GM18909 (cell line): ENCODE measurements around the gene SUN3.

Experiments
- ATAC-seq: cut with Tn5 transposase; IDR thresholded peaks from one replicate; pipeline ENCODE4 v1.9.1; 2021; ENCODE audit warnings: mild to moderate bottlenecking; ENCODE audit not compliant: unreplicated experiment, poor library complexity

The SUN3 gene, protein sequence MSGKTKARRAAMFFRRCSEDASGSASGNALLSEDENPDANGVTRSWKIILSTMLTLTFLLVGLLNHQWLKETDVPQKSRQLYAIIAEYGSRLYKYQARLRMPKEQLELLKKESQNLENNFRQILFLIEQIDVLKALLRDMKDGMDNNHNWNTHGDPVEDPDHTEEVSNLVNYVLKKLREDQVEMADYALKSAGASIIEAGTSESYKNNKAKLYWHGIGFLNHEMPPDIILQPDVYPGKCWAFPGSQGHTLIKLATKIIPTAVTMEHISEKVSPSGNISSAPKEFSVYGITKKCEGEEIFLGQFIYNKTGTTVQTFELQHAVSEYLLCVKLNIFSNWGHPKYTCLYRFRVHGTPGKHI

DNA sequence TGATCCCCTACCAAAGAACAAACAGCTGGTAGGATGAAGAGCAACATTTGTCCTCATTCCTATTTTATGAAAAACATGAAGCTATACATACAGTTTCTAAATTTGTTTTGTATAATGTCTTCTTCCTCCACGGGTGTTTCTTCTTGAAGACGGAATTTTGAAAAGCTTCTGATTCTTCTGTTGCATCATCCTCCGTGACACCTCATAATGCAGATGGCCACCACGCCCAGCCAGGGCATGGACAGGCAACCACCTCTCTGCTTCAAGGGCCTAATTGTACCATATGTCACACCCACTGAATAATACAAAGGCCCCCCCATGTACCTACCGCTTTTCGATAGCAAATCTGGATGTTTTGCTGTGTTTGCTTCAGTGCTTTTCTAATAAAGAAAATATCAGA, at the start of gene SUN3:
Gene SUN3 (minus strand): TSS at position 170 of the 400 bp plus-strand sequence. CDS start 169 bp downstream, at position 1.
- no peak for ATAC-seq

DNA sequence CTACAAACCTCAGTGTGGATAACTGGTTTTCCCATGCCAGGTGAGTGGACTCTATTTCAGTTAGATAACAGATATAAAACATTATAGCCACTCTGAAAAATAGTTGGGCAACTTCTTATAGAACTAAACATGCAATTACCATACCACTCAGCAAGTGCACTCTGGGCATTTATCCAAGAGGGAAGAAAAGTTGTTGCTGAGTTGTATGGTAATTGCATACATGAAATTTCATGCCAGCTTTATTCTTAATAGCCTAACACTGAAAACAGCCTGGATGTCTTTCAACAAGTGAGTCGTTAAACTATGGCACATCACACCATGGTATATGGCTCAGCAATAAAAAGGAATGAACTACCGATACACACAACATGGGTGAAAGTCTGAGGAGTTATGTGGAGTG, 49.6 kb upstream of the SUN3 start:
- no peak for ATAC-seq

DNA sequence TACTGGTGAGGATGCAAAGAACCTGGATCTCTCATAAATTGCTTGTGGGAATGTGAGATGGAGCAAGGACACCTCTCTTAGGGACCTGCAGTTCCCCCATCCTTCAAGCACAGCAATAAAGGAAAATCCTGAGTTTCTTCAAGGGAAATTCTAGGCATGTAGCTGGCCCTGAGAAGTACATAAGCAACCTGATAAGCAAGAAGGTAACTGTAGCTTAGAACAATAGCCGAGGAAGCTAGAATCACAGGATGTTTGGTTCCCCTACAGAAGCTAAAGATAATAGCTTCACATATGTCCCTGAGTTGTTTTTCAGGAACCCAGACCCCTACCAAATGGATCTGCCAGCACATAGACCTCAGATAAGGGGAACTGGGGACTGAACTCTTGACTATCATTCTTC, 48.5 kb upstream of the SUN3 start:
- ATAC-seq: no peak

DNA sequence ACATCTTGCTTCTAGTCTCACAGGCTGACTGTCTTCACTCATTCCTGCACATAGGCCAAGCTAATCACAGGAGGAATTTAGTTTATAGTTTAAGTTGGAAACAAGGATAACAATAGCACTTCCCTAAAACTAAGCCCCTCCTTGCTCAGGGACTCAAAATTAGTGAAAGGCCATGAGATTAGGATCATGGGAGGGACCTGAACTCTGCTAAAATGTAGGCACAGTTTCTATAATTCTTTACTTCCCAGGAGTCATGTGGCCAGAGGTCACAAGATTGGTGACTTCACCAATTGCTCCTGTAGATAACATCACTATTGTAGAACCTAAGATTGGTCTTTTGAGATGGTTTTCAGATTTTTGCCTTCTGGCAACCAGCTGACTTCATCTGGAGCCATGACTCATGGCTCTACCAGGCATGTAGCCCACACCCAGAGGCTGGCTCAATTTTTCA, 45.3 kb upstream of the SUN3 start:
- ATAC-seq: no peak

DNA sequence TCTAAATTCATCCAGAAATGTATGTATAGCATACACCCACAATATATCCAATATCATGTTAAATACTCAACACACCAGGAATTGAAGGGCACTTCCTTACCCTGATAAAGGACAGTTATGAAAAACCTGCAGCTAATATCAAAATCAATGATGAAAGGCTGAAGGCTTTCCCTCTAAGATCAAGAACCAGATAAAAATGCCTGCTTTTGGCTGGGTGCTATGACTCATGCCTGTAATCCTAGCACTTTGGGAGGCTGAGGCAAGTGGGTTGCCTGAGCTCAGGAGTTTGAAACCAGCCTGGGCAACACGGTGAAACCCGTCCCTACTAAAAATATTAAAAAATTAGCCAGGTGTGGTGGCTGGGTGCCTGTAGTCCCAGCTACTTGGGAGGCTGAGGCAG, 38.6 kb upstream of the SUN3 start:
- no peak for ATAC-seq

DNA sequence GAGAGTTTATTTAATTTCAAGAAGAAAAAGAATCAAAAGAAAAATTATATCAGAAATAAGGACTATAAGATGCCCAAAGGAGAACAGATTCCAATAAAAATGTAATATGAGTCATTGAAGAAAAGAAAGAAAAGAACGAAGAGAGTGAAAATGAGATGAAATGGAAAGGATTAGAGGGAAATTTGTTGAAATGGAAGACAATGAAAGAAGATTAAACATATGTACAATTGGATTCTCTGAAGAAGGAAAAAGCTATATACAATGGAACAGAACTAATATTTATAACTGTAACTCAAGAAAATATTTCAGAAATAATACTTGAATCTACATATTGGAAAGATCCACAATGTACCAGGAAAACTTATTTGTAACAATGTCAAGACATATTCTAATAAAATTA, 35.1 kb upstream of the SUN3 start:
- no peak for ATAC-seq

DNA sequence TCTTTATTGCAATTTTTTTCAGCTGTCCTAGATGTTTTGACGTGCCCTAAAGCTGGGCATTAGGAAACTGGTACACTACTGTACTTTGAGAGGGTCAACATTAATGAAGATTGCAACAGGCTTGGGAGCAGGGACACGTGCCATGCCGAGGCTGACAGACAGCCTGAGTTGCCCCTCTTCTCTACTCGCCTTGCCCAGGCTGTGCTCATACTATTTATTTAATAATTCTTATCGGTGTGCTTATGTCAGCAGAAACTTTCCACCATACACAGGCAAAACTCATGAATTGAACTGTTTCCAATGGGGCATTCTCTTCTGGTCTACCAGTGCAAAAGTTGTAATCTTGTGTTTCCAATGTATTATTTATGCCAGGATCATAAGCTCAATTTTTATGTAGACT, 30.8 kb upstream of the SUN3 start:
- no peak for ATAC-seq

DNA sequence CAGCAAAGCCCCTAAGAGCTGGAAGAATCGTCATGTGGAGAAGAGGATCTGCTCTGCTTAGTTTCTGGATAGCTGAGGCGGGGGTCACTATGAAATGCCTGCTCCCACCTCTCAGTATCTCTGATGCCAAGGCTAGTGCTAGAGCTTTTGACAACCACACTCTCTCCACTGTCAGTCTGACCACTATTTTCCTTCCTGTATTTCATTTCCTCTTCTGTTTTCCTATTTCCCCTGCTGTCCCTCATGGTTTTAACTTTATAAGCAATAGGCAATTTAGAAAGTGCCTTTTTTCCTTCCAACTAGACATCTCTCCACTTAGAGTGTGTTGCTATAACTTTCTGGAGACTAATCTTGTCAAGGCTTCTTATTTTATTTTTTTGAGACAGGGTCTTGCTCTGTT, 30.1 kb upstream of the SUN3 start:
- ATAC-seq: no peak

DNA sequence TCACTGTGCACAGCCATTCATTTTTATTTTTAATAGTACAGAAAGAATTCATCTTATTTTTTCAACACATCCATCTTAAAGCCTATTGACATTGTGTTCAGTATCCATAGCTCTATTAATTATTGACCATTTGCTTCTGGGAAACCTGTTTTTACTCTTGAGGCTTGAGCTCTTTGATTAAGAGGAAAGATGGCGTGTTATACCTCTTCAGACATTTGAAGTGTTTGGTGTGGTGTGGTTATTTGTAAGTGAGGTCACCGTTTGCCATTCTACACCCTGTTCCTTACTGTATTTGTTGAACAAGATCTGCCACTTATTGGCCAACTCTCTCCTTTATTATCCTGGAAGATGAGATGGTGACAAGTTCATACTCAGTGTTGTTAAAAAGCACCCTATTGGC, 24.8 kb upstream of the SUN3 start:
- ATAC-seq: no peak

DNA sequence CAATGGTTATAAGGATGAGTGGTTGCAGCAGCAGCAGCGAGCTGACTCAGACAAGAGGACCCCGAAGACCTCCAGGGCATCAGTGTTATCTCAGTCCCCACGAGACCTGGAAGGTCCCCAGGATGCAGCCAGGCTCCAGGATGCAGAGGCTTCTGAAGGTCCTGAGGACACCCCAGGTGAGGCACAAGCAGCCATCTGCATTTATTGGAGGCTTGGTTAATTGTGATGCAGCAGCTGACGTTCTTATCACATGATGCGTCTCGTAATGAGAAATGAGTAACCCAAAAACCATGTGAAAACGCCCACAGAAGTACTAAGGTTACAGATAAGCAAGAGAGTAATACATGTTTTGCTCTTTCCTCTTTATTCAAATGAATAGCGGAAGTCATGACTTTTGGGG, 23.8 kb upstream of the SUN3 start:
- ATAC-seq: no peak

DNA sequence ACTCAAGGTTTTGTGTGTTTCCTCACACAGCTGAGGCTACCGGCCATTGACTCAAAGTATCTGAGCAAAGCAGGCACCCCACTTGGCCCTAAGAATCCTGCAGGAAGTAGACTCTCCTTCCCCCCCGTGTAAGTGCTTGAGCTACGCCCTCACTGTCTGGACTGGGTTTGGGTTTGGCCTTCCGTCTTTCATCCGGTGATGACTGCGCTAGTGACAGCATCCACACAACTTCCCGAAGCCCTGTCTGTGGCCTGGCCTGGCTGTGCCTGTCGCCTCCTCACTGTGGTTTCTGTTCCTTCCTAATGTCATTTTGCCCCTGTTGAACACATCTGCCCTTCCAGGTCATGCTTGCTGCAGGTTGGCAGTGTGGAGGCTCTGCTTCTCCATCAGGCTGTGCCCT, 20.9 kb upstream of the SUN3 start:
- no peak for ATAC-seq

DNA sequence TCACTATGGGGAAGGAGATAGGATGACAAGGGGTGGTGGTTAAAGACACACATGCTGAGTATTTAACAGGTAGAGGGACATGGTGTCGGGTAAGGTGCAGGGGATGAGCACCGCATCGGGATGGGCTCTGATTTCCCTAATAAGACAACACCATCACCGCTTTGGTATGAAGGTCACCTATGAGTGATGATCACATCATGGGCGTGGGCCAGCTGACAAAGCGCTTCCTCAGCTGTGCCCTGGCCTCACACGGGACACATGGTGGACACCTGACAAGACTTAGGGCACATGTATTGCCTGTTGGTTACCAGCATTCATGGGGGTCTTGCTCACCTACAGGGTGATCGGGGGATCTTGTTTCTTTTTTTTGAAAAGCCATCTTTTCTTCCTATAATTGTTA, 19.2 kb upstream of the SUN3 start:
- no peak for ATAC-seq

DNA sequence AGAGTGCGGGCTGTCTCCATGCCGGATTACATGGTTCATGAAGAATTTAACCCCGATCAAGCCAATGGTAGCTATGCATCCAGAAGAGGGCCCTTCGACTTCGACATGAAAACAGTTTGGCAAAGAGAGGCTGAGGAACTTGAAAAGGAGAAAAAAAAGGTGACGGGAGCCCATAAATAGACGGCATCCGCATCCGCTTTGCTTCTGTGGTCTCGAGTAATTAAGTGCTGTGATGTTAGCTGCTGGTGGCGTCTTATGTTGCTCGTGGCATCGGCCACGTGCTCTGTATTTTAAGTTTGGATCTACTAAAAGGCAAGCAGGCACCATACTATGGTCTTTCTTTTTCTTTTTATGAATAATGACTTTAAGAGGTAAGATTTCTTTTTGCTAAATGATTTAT, 17.6 kb upstream of the SUN3 start:
- no peak for ATAC-seq

DNA sequence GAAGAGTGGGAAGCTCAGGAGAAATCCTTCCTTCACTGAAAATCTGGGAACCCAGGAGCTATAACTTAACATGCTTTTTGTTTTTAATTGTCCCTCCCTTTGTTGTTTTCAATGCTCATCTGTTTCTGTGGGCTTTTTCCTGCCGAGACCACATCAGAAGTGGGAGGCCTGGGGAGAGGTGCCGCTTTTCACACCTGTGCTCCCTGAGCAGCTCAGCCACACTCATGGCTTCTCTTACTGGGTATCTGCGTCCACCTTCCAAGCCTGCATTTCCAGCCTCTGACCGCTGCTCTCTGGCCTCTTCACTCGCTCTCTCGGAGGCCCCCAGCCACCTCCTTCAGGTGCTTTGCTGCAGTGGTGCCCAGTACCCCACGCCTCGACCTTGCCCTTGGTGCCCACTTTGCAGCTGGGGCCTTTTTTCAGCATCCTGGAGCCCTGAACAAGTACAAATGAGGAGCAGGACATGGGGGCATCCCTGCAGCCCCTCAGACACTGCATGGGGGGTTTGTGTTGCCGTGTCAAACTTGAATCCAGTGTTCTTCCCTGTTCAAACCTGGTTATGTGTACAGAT, 16.4 kb upstream of the SUN3 start:
- ATAC-seq: no peak

DNA sequence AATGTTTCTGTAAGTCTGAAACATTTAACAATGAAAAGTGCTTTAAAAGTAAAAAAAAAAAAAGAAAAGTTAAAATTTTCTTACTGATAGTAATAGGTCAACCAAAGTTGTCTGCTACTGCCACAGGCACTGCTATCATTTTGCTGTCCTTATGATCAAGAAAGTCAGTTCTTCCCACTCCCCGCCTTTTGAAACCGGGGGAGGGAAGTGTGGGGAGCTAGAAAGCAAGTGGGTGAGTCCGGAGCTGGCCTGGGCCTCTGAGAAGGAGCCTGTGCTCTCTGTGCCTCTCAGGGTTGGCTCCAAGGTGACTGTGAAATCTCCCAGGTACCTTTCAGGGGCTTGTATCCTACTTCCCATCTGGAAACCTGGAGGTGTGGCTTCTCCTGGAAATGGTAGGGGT, 13.7 kb upstream of the SUN3 start:
- ATAC-seq: no peak

DNA sequence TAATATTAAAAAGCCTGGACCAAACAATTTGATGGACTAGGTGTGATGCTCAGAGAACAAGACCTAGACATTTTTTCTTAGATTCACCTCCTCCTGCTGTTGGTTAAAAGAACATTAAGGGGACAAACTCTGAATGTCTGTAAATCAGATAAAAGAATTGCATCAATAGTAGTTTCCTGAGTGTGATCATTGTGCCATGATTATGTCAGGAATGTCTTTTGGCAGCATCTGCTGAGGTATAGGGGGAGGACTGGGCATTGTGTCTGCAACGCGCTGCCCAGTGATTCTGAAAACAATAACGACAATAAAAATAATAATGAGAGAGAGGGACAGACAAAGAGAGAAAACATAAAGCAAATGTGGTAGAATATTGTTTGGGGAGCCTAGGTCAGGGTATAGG, 13.3 kb upstream of the SUN3 start:
- ATAC-seq: no peak

DNA sequence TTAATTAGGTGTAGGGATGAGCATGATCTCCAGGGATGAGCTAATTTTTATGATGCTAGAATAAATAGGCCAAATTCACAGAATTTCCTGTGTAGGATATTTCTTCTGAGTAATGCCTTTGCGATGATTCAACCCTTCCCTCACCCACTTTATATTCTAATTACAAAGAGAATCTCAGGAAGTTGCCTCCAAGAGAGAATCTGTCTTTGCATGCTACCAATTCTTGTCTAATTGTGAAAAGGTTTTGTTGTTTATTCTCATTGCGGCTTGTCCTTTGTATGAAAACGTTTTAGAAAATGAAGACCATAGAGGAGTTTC, 12.7 kb upstream of the SUN3 start:
- no peak for ATAC-seq

DNA sequence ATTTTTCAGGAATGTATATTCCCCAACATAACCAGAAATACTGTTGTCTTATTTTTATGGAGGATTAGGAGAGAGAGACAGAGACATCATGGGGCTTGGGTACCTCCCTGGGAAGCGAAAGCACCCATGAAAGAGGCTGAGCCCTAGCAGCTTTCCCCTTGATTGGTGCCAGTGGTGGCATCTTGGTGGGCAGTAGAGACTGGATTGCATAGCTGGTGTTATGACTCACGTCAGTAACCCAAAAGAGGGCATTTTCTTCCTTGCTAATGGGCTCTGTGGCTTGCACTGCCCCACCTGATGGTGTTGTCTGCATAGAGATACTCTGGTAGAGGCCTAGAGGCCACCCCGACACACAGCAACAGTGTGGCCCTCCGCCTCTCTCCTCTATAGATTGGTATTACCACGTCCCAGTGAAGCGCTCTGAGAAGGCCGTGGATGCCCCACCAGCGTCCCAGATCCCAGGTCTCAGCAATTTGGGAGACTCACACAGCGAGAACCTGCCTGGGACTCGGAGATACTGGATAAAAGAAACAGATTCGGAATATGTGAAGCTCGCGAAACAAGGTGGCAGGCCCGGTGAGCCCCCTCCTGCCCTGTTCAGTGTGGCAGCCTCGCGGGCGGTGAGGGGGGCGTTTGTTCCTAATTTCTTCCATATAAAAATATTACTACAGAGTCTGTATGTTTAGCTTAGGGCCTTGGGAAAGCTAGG, 12.2 kb upstream of the SUN3 start:
- ATAC-seq: no peak

DNA sequence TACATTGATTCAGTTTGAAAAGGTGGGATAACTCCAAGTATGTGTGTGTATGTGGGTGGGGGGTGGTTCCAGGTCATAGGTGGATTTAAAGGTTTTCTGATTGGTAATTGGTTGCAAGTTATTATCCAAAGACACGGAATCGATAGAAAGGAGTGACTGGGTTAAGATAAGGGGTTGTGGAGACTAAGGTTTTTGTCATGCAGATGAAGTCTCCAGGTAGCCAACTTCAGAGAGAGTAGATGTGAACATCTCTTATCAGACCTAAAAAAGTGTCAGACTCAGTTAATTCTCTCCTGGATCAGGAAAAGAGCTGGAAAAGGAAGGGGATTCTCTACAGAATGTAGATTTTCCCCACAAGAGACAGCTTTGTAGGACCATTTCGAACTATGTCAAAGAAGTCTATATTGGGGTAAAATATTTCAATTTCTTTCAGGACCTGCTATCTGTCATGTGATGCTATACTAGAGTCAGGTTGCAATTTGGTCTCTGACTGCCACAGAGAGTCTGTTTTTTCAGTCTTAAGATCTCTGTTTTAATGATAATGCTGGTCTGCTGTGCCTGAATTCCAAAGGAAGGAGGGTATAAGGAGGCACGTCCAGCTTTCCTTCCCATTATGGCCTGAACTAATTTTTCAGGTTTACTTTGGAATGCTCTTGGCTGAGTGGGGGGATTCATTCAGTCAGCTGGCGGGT, 10.1 kb upstream of the SUN3 start:
- ATAC-seq: no peak

DNA sequence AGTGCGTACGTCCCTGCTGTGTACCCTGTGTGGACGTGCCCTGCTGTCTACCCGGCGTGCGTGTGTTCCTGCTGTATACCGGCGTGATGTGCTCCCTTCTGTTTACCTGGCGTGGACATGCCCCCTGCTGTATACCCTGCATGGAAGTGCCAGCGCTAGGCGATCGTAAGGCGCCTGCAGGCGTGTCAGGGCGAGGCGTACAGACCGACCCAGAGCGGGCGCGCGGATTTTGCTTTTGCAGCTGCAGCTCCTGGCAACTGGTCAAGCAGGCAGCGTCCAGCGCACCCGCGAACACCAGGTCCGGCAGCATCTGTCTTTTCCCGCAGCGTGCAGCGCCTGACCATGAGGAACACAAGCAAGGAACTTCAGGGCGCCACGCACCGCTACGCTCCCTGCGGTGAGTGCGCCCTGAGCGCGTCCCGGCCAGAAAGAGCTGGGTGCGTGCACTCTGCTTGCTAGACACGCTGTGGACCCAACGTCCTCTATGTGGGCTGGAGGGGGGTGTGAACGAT, 7.1 kb upstream of the SUN3 start:
- ATAC-seq: no peak
